Raji (cell line): ENCODE measurements around the gene CREB3L1.

Experiments used
- POLR2A ChIP-seq: IDR thresholded peaks from 2 replicates; pipeline ENCODE4 v1.6.1; 2011; ENCODE audit warnings: low read depth, low read length, control low read depth; ENCODE audit not compliant: insufficient read depth

CREB3L1 gene

GRCh38 chr11:46280706-46281105 is 3.2 kb downstream of the CREB3L1 start:
- TF ChIP-seq POLR2A = no peak

GRCh38 chr11:46281371-46281831 is 3.9 kb downstream of the CREB3L1 start:
- no peak for TF ChIP-seq POLR2A

GRCh38 chr11:46285173-46285572 is 7.7 kb downstream of the CREB3L1 start:
- no peak for TF ChIP-seq POLR2A

GRCh38 chr11:46285594-46286033 is 8.2 kb downstream of the CREB3L1 start:
- TF ChIP-seq POLR2A = no peak

- no peak for TF ChIP-seq POLR2A
These were observed 9.3 kb downstream of the CREB3L1 start for GRCh38 chr11:46286789-46287188.

GRCh38 chr11:46288451-46288850 is 11.0 kb downstream of the CREB3L1 start:
- no peak for TF ChIP-seq POLR2A

GRCh38 chr11:46290011-46290410 is 12.5 kb downstream of the CREB3L1 start:
- no peak for TF ChIP-seq POLR2A

GRCh38 chr11:46290598-46291309 is 13.3 kb downstream of the CREB3L1 start:
- no peak for TF ChIP-seq POLR2A

GRCh38 chr11:46291441-46292150 is 14.1 kb downstream of the CREB3L1 start:
- no peak for TF ChIP-seq POLR2A

- TF ChIP-seq POLR2A = no peak
These were observed 15.6 kb downstream of the CREB3L1 start for GRCh38 chr11:46293066-46293465.

- TF ChIP-seq POLR2A = no peak
These were observed 16.2 kb downstream of the CREB3L1 start for GRCh38 chr11:46293641-46294103.

GRCh38 chr11:46294365-46295309 is 17.2 kb downstream of the CREB3L1 start:
- no peak for TF ChIP-seq POLR2A

GRCh38 chr11:46295312-46296058 is 18.0 kb downstream of the CREB3L1 start:
- TF ChIP-seq POLR2A = no peak

GRCh38 chr11:46296059-46296527 is 18.6 kb downstream of the CREB3L1 start:
- no peak for TF ChIP-seq POLR2A
